GM18505 (cell line): Measurements from ENCODE around the gene SLC25A26.
"Not testable (repeated sequence)": the region's sequence is repeated elsewhere in the genome, so short reads cannot be mapped to it uniquely, and the experiment has no call there.

ENCODE experiments used
- ATAC-seq: cut with Tn5 transposase; IDR thresholded peaks from one replicate; pipeline ENCODE4 v1.9.1; 2021; ENCODE audit not compliant: unreplicated experiment
- POLR2A ChIP-seq: IDR thresholded peaks from 4 replicates; pipeline ENCODE4 v1.6.1; 2011; ENCODE audit warnings: borderline replicate concordance; ENCODE audit not compliant: insufficient read depth, insufficient read length; ENCODE audit errors: extremely low read depth

Gene SLC25A26

DNA sequence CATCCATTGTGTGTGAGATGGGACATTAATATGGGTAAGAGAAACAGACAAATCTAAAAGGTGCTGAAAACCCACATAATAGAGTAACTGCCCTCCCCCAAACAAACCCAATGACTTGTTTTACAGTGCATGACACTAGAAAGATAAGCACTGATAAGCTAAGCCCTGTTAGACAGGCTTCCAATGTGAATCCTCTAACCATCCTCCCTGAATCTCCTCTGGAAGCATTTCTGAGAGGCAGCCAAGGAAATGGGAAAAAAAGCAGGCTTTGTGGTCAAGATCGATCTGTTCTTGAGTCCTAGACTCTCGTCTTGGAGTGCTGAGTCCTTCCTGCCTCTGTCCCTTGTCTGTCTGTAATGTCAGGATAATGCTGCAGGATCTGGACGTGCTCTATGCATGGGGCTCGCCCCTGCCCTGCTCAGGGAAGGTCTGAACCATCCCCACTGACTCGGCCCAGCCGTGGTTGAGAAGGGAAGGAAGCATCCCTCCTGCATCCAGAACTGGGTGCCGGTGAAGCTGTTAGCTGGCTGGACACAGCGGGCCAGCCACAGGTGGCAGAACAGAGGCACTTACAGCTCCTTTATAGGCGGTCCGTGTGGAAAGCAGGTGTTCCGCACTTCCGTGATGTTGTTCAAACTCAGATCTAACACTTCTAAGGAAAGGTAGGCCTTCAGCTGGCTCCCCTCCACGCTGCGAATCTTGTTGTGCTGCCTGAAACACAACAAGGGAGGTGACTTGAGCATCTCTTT, 195.9 kb downstream of the SLC25A26 start:
- ATAC-seq = no peak
- no peak for TF ChIP-seq POLR2A

- TF ChIP-seq POLR2A = no peak
- no peak for ATAC-seq
These were observed 197.7 kb downstream of the SLC25A26 start for GRCh38 chr3:66418475-66418931.

DNA sequence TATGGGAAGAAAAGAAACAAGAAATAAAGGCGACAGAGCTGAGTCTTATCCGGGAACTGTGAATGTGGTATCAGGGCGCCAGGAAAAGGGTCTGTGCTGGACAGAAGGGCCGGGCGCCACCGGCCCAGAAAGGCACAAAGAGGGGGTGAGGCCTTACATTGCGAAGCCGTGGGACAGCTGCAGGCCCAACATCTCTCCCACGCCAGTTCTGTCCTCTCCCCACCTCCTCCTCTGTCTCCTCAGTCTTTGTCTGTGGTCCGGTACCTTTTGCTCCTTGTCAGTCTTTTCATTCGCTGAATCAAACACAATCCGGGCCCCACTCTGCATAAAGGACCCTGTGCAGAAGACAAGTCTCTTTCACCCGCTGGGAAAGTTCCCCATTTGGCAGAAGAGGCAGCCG, 198.2 kb downstream of the SLC25A26 start:
- no peak for TF ChIP-seq POLR2A
- ATAC-seq = no peak

DNA sequence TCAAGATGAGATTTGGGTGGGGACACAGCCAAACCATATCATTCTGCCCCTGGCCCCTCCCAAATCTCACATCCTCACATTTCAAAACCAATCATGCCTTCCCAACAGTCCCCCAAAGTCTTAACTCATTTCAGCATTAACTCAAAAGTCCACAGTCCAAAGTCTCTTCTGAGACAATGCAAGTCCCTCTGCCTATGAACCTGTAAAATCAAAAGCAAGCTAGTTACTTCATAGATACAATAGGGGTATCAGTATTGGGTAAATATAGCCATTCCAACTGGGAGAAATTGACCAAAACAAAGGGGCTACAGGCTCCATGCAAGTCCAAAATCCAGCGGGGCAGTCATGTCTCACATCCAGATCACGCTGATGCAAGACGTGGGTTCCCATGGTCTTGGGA, 200.3 kb downstream of the SLC25A26 start:
- not testable (repeated sequence) for ATAC-seq

- ATAC-seq = not testable (repeated sequence)
These were observed 201.1 kb downstream of the SLC25A26 start for GRCh38 chr3:66421893-66422292.

DNA sequence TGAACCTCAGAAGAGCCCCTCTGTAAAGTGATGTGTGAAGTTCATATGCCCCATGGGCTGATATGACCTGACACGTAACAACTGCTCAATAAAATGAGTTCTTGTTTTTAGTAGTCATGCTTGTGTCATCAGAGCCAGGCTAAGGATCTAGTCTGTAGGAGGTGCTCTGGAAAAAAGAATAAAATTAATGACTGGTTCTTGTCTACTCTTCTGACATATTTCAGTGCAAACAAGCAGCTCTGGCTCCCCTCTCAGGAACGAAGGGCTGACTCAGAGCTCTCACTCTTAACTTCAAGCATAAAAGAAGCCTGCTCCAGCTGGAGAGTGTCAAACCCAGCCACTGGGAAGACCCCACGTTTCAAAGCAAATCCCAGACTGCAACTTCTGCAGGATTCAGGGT, 203.0 kb downstream of the SLC25A26 start:
- TF ChIP-seq POLR2A = no peak
- no peak for ATAC-seq

DNA sequence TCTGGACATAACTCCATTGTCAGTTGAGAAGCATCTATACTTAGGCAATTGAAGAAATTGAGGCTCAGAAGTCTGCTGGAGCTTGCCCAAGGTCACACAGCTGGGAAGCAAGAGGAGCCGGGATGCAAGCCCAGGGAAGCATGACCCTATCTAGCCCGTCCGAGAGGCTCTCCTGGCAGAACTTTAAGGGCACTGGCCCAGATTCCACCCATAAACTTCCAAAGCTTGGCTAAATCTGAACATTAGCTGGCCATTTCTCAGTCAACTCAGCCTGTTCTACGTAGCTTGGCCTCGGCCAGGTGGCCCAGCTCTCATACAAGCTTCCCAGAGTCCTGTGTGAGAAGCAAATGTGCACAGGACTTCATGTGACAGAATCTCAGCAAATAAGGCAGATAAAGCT, 204.2 kb downstream of the SLC25A26 start:
- no peak for ATAC-seq
- no peak for TF ChIP-seq POLR2A

- ATAC-seq = no peak
These were observed 204.8 kb downstream of the SLC25A26 start for GRCh38 chr3:66425576-66426114.

GRCh38 chr3:66426135-66426534, 205.3 kb downstream of the SLC25A26 start:
- ATAC-seq = no peak
- no peak for TF ChIP-seq POLR2A

More at GRCh38 chr3:66425576-66426114, 204.8 kb downstream of the SLC25A26 start:
- no peak for TF ChIP-seq POLR2A

- no peak for TF ChIP-seq POLR2A
- no peak for ATAC-seq
These were observed 206.6 kb downstream of the SLC25A26 start for GRCh38 chr3:66427352-66427751.

DNA sequence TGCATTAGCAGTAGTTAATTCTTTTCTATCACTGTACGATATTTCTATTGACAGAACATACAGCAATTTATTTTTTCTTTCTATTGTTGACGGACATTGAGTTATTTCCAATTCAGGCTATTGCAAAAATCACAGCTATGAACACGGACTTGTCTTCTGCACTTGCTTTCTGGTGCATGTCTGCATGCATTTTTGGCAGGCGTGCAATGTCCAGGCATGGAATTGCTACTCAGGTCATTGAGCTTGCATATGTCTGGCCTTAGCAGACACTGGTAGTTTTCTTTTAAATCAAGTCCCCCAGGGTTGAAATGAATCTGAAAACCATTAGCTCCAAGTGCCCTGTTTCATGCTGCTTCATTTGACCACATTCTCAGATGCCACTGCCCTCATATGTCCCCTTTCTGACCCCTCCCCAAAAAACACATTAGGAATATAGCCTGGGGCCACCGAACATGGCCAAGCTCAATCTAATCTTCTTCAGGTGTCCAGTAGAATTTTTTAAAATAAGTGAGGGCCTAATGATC, 207.2 kb downstream of the SLC25A26 start:
- no peak for ATAC-seq
- TF ChIP-seq POLR2A = no peak
